ENCODE measurements around the gene GFRA3. TPM values are rescaled to one million over a fixed set of nuclear protein-coding genes. Genes with fewer than 3 reads are reported as not detected.
A peak's percentile ranks its signal among the peaks of the same experiment; 100 is the strongest.

The GFRA3 gene
- total RNA-seq, 1 experiment from 2014 or later = 0.83 TPM

DNA sequence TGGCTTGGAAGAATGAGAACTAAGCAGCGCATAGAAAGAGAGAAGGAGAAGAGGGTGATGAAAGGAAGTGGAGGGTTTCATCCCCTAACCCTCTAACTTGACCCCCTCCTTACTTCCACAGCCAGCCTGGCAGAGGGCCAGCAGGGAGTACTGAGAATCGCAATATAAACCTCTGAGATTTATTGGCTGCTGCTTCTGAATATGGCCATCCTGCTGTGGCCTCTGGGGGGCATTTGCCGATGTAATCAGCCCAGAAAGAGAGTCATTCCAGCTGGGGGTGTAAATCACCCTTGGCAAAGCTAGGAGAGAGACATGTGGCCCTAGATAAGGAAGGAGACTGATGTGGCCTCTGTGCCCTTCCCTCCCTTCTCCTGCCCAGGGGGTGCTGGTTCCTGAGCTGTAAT, 960 bp upstream of the GFRA3 start:
- H3K27me3 Mint-ChIP-seq (ENCODE audit: unreplicated experiment) = peaks cover 35% of the 10 kb centered on the region
- H3K9me3 Mint-ChIP-seq (ENCODE audit: low read depth, unreplicated experiment) = no peaks in the 10 kb centered on the region
- intact Hi-C loops (cut with micrococcal nuclease; ENCODE audit: unreplicated experiment) = no loop called here
- no TSS peak for BruUV-seq (replicated peaks)
- H3K4me1 Mint-ChIP-seq (ENCODE audit: low read depth, unreplicated experiment) = peaks cover 8% of the 10 kb centered on the region
- no peak overlapping the region for H3K27ac Mint-ChIP-seq (ENCODE audit: unreplicated experiment)
- peak; percentile 2 for DNase-seq
- TF ChIP-seq, protein P1, sequence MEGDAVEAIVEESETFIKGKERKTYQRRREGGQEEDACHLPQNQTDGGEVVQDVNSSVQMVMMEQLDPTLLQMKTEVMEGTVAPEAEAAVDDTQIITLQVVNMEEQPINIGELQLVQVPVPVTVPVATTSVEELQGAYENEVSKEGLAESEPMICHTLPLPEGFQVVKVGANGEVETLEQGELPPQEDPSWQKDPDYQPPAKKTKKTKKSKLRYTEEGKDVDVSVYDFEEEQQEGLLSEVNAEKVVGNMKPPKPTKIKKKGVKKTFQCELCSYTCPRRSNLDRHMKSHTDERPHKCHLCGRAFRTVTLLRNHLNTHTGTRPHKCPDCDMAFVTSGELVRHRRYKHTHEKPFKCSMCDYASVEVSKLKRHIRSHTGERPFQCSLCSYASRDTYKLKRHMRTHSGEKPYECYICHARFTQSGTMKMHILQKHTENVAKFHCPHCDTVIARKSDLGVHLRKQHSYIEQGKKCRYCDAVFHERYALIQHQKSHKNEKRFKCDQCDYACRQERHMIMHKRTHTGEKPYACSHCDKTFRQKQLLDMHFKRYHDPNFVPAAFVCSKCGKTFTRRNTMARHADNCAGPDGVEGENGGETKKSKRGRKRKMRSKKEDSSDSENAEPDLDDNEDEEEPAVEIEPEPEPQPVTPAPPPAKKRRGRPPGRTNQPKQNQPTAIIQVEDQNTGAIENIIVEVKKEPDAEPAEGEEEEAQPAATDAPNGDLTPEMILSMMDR (IDR thresholded peaks at IDR 0.05; ENCODE audit: unreplicated experiment) = no peak
- CTCF ChIA-PET = no interaction called here
- H3K36me3 Mint-ChIP-seq (ENCODE audit: insufficient read depth, unreplicated experiment) = peaks cover 5% of the 10 kb centered on the region
- no peak overlapping the region for H3K4me3 Mint-ChIP-seq (ENCODE audit: low read depth, unreplicated experiment)

DNA sequence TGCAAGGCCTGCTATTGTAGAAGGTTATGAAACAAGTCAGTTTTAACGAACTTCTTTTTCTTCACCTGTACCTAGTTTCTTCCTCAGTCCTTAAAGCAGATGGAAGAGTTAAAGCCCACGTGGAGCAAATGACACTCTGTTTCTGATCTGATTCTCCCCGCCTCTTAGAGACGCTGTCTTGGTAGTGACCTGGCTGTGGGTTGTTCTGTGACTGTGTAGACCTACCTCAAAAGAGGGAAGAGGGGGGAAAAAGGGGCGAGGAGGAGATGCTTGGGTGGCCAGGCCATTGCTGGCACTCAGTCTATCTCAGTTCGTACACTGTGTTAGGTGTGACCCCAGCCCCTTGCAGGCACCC, 610 bp downstream of the GFRA3 start:
- no peaks in the 10 kb centered on the region for H3K9me3 Mint-ChIP-seq (ENCODE audit: low read depth, unreplicated experiment)
- peaks cover 8% of the 10 kb centered on the region for H3K4me1 Mint-ChIP-seq (ENCODE audit: low read depth, unreplicated experiment)
- peak overlapping the region; percentile 56 for H3K4me3 Mint-ChIP-seq (ENCODE audit: low read depth, unreplicated experiment)
- no peak overlapping the region for H3K27ac Mint-ChIP-seq (ENCODE audit: unreplicated experiment)
- DNase-seq = no peak
- BruUV-seq (replicated peaks) = no TSS peak
- peaks cover 35% of the 10 kb centered on the region for H3K27me3 Mint-ChIP-seq (ENCODE audit: unreplicated experiment)
- intact Hi-C loops (cut with micrococcal nuclease; ENCODE audit: unreplicated experiment) = no loop called here
- CTCF ChIA-PET = no interaction called here
- H3K36me3 Mint-ChIP-seq (ENCODE audit: insufficient read depth, unreplicated experiment) = peaks cover 5% of the 10 kb centered on the region
- TF ChIP-seq, protein P1 (IDR thresholded peaks at IDR 0.05; ENCODE audit: unreplicated experiment) = no peak

DNA sequence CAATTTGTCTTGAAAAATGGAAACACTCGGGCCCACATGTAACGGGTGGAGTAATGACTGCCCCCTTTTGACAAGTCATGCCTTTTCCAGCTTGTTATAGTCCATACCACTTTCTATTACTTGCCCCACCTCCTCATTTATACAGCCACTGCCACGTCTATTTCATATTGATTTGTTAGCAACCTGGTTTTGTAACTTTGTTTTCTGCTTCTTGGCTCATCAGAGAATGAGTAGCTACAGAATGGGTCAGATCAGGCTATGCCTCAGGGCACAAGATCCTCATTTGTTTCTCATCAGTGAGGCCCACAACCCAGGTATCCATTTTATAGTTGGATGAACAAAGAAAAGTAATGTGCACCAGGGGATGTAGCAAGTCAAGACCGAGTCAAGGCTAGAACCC, 1.7 kb downstream of the GFRA3 start:
- BruUV-seq (replicated peaks) = no TSS peak

DNA sequence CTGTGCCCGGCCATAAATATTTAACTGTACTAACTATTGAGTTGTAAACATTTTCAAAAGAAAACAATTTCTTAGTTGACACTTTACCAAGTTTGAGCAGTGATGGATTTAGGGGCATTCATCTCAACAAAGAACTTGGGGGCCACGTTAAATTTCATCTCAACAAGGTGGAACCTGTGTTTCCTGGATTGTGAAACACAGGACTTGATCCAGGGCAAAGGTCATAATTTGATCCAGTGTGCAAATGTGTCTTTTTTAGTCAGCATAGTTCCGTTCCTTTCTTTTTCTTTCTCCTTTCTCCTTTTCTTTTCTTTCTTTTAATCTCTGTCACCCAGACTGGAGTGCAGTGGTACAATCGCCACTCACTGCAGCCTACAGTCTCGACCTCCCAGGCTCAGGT, 3.1 kb downstream of the GFRA3 start:
- no peak overlapping the region for H3K4me3 Mint-ChIP-seq (ENCODE audit: low read depth, unreplicated experiment)
- no TSS peak for BruUV-seq (replicated peaks)
- CTCF ChIA-PET = interaction anchor here (0.7 kb wide), 1 partner anchor 1824 kb away, joined by 4 read pairs; no protein-coding TSS in a partner anchor

More for the DNA sequence above, 1.7 kb downstream of the GFRA3 start:
- no peaks in the 10 kb centered on the region for H3K9me3 Mint-ChIP-seq (ENCODE audit: low read depth, unreplicated experiment)
- H3K4me3 Mint-ChIP-seq (ENCODE audit: low read depth, unreplicated experiment) = no peak overlapping the region
- H3K36me3 Mint-ChIP-seq (ENCODE audit: insufficient read depth, unreplicated experiment) = peaks cover 5% of the 10 kb centered on the region
- peaks cover 8% of the 10 kb centered on the region for H3K4me1 Mint-ChIP-seq (ENCODE audit: low read depth, unreplicated experiment)
- H3K27me3 Mint-ChIP-seq (ENCODE audit: unreplicated experiment) = peaks cover 28% of the 10 kb centered on the region
- no peak overlapping the region for H3K27ac Mint-ChIP-seq (ENCODE audit: unreplicated experiment)
- intact Hi-C loops (cut with micrococcal nuclease; ENCODE audit: unreplicated experiment) = no loop called here
- no peak for DNase-seq
- CTCF ChIA-PET = no interaction called here
- TF ChIP-seq, protein P1 (IDR thresholded peaks at IDR 0.05; ENCODE audit: unreplicated experiment) = no peak

More for the DNA sequence above, 3.1 kb downstream of the GFRA3 start:
- H3K27ac Mint-ChIP-seq (ENCODE audit: unreplicated experiment) = no peak overlapping the region
- TF ChIP-seq, protein P1 (IDR thresholded peaks at IDR 0.05; ENCODE audit: unreplicated experiment) = no peak
- H3K4me1 Mint-ChIP-seq (ENCODE audit: low read depth, unreplicated experiment) = peaks cover 8% of the 10 kb centered on the region
- peaks cover 5% of the 10 kb centered on the region for H3K36me3 Mint-ChIP-seq (ENCODE audit: insufficient read depth, unreplicated experiment)
- H3K9me3 Mint-ChIP-seq (ENCODE audit: low read depth, unreplicated experiment) = no peaks in the 10 kb centered on the region
- no peak for DNase-seq
- intact Hi-C loops (cut with micrococcal nuclease; ENCODE audit: unreplicated experiment) = no loop called here
- H3K27me3 Mint-ChIP-seq (ENCODE audit: unreplicated experiment) = peaks cover 24% of the 10 kb centered on the region

Measured in Calu3 (cell line).